Right atrium auricular region (tissue), 2 donors: ENCODE measurements around the gene RAI1. TPM values are rescaled to one million over a fixed set of nuclear protein-coding genes. Genes with fewer than 3 reads are reported as not detected.

ENCODE experiments used
- DNase-seq: peaks from one replicate; pipeline ENCODE4 v3.0.0-alpha.2; 2019; ENCODE audit warnings: low spot score
- H3K27ac ChIP-seq, 2 donors: fragments of 200-600 bp; sonication (generic); 1 replicate in 1 of 2; 2 replicates in 1 of 2; pipeline ENCODE4 v1.5.1; 2016 to 2019
- H3K27me3 ChIP-seq, 2 donors: fragments of 200-600 bp; sonication (generic); one replicate each; pipeline versions ENCODE4 v1.5.1 to v1.6.0; 2017 to 2019
- H3K36me3 ChIP-seq: fragments of 200-600 bp; sonication (generic); one replicate; pipeline ENCODE4 v1.5.1; 2016
- H3K4me1 ChIP-seq, 2 donors: fragments of 200-600 bp; sonication (generic); one replicate each; pipeline versions ENCODE4 v1.5.1 to v1.6.0; 2017 to 2019
- H3K4me3 ChIP-seq, 2 donors: fragments of 200-600 bp; sonication (generic); 1 replicate in 1 of 2; 2 replicates in 1 of 2; pipeline ENCODE4 v1.5.1; 2017 to 2019; ENCODE audit warnings: mild to moderate bottlenecking in 1 of 2, moderate library complexity in 1 of 2
- H3K9me3 ChIP-seq, 2 donors: fragments of 200-600 bp; sonication (generic); one replicate each; pipeline ENCODE4 v1.5.1; 2019
- CTCF ChIP-seq, 2 donors: fragments of 200-600 bp; sonication (generic); IDR thresholded peaks; one replicate each; pipeline ENCODE4 v1.5.1; 2019; ENCODE audit warnings: antibody characterized with exemption in 2 of 2
- total RNA-seq, 2 donors: library from RNA; depleted of rRNA; stranded (reverse); fragments of >200 nt; gene quantifications; one replicate each; pipeline ENCODE4 v1.1.0, GENCODE V29; 2016

Gene RAI1
- total RNA-seq, 2 donors from 2014 or later: 23.8 to 24.9 TPM

- H3K4me1 ChIP-seq: peaks cover 0 to 52% of the 10 kb centered on the region in 2 donors
- H3K4me3 ChIP-seq: no peak overlapping the region
- H3K27ac ChIP-seq: peak overlapping the region; percentile 64 to 65
These were observed 31.1 kb downstream of the RAI1 start for GRCh38 chr17:17712268-17712924.

GRCh38 chr17:17713839-17714238, 32.6 kb downstream of the RAI1 start:
- peak; percentile 69 for DNase-seq
- H3K27ac ChIP-seq: peak overlapping the region; percentile 61 to 90
- no peak for TF ChIP-seq CTCF (IDR thresholded peaks at IDR 0.05)
- H3K36me3 ChIP-seq: no peaks in the 10 kb centered on the region
- H3K27me3 ChIP-seq: no peaks in the 10 kb centered on the region
- no peaks in the 10 kb centered on the region for H3K9me3 ChIP-seq
- H3K4me3 ChIP-seq: no peak overlapping the region
- peaks cover 0 to 61% of the 10 kb centered on the region in 2 donors for H3K4me1 ChIP-seq

More at GRCh38 chr17:17712268-17712924, 31.1 kb downstream of the RAI1 start:
- H3K36me3 ChIP-seq: no peaks in the 10 kb centered on the region
- H3K27me3 ChIP-seq: no peaks in the 10 kb centered on the region
- H3K9me3 ChIP-seq: no peaks in the 10 kb centered on the region
- DNase-seq: no peak
- no peak for TF ChIP-seq CTCF (IDR thresholded peaks at IDR 0.05)

GRCh38 chr17:17714261-17714866, 33.1 kb downstream of the RAI1 start:
- Histone ChIP-seq H3K4me1 (peaks cover 0 to 61% of the 10 kb centered on the region in 2 donors), H3K9me3 (no peaks in the 10 kb centered on the region), H3K27me3 (no peaks in the 10 kb centered on the region), H3K36me3 (no peaks in the 10 kb centered on the region), H3K4me3 (no peak overlapping the region), H3K27ac (peak overlapping the region; percentile 61 to 90)
- TF ChIP-seq CTCF (IDR thresholded peaks at IDR 0.05): no peak
- DNase-seq: no peak

DNA sequence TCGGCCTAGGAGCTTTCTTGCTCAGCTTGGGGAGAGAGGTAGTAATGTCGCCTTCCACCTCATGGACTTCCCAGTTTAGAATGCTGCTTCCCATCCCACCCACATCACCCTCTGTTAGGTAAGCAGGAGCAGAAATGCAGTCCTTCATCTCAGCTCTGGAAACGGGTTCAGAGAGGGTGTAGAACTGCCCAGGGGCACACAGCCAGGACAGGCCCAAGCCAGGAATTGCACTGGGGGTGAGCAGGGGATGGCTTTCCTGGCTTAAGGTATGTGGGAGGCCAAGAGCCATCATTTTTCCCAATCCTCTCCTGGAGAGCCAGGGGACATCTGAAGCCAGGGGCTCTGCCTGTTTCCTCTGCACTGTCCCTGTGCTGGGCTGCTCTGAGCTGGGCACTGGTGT, 33.6 kb downstream of the RAI1 start:
- no peak for TF ChIP-seq CTCF (IDR thresholded peaks at IDR 0.05)
- DNase-seq: no peak
- Histone ChIP-seq H3K9me3 (no peaks in the 10 kb centered on the region), H3K4me3 (no peak overlapping the region), H3K27me3 (no peaks in the 10 kb centered on the region), H3K27ac (peak overlapping the region; percentile 61 to 90), H3K36me3 (no peaks in the 10 kb centered on the region), H3K4me1 (peaks cover 0 to 66% of the 10 kb centered on the region in 2 donors)

GRCh38 chr17:17716837-17717523, 35.7 kb downstream of the RAI1 start:
- no peak for DNase-seq

More at GRCh38 chr17:17716837-17717523, 35.7 kb downstream of the RAI1 start:
- Histone ChIP-seq H3K36me3 (no peaks in the 10 kb centered on the region), H3K9me3 (no peaks in the 10 kb centered on the region), H3K27me3 (no peaks in the 10 kb centered on the region), H3K4me1 (peaks cover 0 to 56% of the 10 kb centered on the region in 2 donors), H3K27ac (peak overlapping the region in 1 of 2 donors; percentile 6), H3K4me3 (no peak overlapping the region)
- no peak for TF ChIP-seq CTCF (IDR thresholded peaks at IDR 0.05)
